Erythroblast (primary cell): ENCODE measurements around the gene CYP4F8.
A peak's percentile ranks its signal among the peaks of the same experiment; 100 is the strongest.
"Not testable (repeated sequence)": the region's sequence is repeated elsewhere in the genome, so short reads cannot be mapped to it uniquely, and the experiment has no call there.

ENCODE experiments used
- DNase-seq, 2 experiments: peaks; one replicate each; lab custom pipeline; 2025; lab: John Stamatoyannopoulos, UW
- GATA1 ChIP-seq: IDR thresholded peaks from 2 replicates; pipeline ENCODE4 v1.6.1; 2011; ENCODE audit warnings: low read depth, mild to moderate bottlenecking, control low read depth, low read length, moderate library complexity
- POLR2A ChIP-seq: IDR thresholded peaks from 2 replicates; pipeline ENCODE4 v1.6.1; 2011; ENCODE audit warnings: mild to moderate bottlenecking, low read length

Gene CYP4F8

GRCh38 chr19:15644066-15644741 lies 29.2 kb downstream of the CYP4F8 start:
- DNase-seq, result no peak
- TF ChIP-seq POLR2A (no peak), GATA1 (no peak)

- TF ChIP-seq POLR2A (no peak), GATA1 (no peak)
- DNase-seq, result no peak
These were observed 29.8 kb downstream of the CYP4F8 start for GRCh38 chr19:15644816-15645215.

GRCh38 chr19:15649526-15649925 lies 34.5 kb downstream of the CYP4F8 start:
- DNase-seq, result no peak
- TF ChIP-seq POLR2A (no peak), GATA1 (no peak)

GRCh38 chr19:15650123-15650522 lies 35.1 kb downstream of the CYP4F8 start:
- DNase-seq, result not testable (repeated sequence)

- no peak for DNase-seq
- no peak for TF ChIP-seq POLR2A
- no peak for TF ChIP-seq GATA1
These were observed 36.8 kb downstream of the CYP4F8 start for GRCh38 chr19:15651791-15652190.

- no peak for TF ChIP-seq GATA1
- no peak for DNase-seq
These were observed 37.7 kb downstream of the CYP4F8 start for GRCh38 chr19:15652559-15653278.

GRCh38 chr19:15656467-15656866 lies 41.4 kb downstream of the CYP4F8 start:
- DNase-seq, result no peak
- TF ChIP-seq POLR2A (no peak), GATA1 (no peak)

GRCh38 chr19:15663247-15663646 lies 48.2 kb downstream of the CYP4F8 start:
- DNase-seq, result peak in 1 of 2 experiments; percentile 26
- no peak for TF ChIP-seq GATA1
- TF ChIP-seq POLR2A, result no peak

GRCh38 chr19:15666186-15666585 lies 51.2 kb downstream of the CYP4F8 start:
- TF ChIP-seq POLR2A (no peak), GATA1 (no peak)
- DNase-seq, result no peak

- peak; percentile 17 to 58 for DNase-seq
- TF ChIP-seq GATA1, result no peak
- no peak for TF ChIP-seq POLR2A
These were observed 51.9 kb downstream of the CYP4F8 start for GRCh38 chr19:15666883-15667282.

GRCh38 chr19:15669440-15669839 lies 54.4 kb downstream of the CYP4F8 start:
- TF ChIP-seq GATA1, result no peak
- no peak for TF ChIP-seq POLR2A
- DNase-seq, result no peak

- TF ChIP-seq POLR2A (no peak), GATA1 (no peak)
- no peak for DNase-seq
These were observed 54.9 kb downstream of the CYP4F8 start for GRCh38 chr19:15669891-15670290.

GRCh38 chr19:15671237-15671821 lies 56.3 kb downstream of the CYP4F8 start:
- TF ChIP-seq POLR2A, result no peak
- DNase-seq, result no peak

GRCh38 chr19:15671891-15672579 lies 57.0 kb downstream of the CYP4F8 start:
- peak in 1 of 2 experiments; percentile 26 for DNase-seq
- TF ChIP-seq GATA1, result no peak
- no peak for TF ChIP-seq POLR2A
